ENCODE results near the gene C1orf226.
"Not testable (repeated sequence)": the region's sequence is repeated elsewhere in the genome, so short reads cannot be mapped to it uniquely, and the experiment has no call there.

The C1orf226 gene

DNA sequence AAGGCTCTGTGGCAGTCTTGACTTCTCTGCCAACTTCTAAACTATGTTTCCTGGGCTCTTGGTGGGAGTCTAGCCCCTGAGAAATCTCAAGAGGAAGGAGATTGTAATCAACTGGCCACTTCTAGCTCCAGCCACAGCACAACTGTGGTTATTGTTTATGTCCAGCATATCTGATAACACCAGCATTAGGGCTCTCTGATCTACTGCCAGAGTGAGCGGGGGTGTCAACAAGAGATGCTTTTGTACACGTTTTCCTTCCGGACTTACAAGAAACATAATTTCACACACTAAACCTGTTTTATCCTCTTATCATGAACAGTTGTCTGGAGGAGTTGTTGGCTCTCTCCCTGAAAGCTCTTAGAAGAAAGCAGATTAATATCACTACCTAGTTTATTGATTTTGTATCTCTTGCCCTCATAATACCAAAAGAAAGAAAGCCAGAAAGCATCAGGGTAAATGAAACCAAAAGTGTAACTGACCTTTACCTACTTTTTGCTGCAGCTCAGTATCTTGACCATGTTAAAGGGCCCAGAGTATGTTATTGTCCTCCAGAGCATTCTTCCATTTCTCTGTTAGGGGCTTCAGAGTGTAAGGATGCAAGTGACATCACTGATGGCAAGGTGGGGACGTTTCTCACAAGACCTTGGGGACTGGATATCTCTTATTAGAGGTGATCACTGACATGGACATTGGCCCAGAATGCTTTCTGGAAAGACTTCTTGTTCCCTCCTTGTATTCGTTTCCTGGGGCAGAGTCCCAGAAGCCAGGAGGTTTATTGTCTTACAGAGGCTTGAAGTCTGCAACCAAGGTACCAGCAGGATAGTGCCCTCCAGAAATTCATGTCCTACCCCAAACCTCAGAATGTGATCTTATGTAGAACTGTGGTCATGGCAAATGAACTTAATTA is 40.0 kb downstream of the C1orf226 start:
- TF ChIP-seq ZFX (IDR thresholded peaks at IDR 0.05; ENCODE audit: borderline replicate concordance) = no peak
- TF ChIP-seq, protein P1, sequence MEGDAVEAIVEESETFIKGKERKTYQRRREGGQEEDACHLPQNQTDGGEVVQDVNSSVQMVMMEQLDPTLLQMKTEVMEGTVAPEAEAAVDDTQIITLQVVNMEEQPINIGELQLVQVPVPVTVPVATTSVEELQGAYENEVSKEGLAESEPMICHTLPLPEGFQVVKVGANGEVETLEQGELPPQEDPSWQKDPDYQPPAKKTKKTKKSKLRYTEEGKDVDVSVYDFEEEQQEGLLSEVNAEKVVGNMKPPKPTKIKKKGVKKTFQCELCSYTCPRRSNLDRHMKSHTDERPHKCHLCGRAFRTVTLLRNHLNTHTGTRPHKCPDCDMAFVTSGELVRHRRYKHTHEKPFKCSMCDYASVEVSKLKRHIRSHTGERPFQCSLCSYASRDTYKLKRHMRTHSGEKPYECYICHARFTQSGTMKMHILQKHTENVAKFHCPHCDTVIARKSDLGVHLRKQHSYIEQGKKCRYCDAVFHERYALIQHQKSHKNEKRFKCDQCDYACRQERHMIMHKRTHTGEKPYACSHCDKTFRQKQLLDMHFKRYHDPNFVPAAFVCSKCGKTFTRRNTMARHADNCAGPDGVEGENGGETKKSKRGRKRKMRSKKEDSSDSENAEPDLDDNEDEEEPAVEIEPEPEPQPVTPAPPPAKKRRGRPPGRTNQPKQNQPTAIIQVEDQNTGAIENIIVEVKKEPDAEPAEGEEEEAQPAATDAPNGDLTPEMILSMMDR (IDR thresholded peaks at IDR 0.05) = no peak
- no peak overlapping the region for H3K27ac ChIP-seq

DNA sequence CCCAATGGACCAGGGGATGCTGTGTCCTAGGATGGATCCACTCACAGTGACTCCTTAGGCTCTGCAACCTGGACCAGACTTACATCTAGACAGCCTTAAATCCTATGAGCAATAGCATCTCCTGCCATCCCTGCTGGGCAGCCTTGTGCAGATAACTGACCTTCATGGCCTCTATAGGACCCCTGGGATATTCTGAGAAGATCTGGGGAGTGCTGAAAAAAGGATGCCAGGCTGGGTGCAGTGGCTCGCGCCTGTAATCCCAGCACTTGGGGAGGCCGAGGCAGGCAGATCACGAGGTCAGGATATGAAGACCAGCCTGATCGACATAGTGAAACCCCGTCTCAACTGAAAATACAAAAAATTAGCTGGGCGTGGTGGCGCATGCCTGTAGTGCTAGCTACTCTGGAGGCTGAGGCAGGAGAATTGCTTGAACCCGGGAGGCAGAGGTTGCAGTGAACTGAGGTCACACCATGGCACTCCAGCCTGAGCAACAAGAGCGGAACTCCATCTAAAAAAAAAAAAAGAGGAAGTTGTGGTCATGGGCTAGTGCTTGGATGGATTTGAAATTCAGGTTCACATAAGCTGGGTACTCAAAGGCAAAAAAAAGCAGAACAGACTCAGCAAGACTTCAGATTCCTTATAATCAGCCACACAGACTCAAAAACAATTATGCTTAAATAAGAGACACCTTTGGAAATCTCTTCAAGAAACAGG is 41.3 kb downstream of the C1orf226 start:
- TF ChIP-seq, protein P1 (IDR thresholded peaks at IDR 0.05) = no peak
- H3K27ac ChIP-seq = no peak overlapping the region

DNA sequence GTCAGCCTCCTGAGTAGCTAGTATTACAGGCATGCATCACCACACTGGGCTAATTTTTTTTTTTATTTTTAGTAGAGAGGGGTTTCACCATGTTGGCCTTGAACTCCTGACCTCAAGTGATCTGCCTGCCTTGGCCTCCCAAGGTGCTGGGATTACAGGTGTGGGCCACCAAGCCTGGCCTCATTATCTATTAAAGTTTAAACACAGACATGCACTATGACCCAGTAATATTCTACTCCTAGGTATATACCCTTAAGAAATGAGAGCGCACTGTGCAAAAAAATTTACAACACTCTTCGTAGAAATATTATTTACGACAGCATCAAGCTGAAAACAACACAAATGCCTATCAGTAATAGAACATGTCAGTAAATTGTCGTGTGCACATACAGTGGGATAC is 49.1 kb downstream of the C1orf226 start:
- no peak overlapping the region for H3K27ac ChIP-seq
- TF ChIP-seq, protein P1 (IDR thresholded peaks at IDR 0.05) = no peak
- no peak for TF ChIP-seq ZFX (IDR thresholded peaks at IDR 0.05; ENCODE audit: borderline replicate concordance)

DNA sequence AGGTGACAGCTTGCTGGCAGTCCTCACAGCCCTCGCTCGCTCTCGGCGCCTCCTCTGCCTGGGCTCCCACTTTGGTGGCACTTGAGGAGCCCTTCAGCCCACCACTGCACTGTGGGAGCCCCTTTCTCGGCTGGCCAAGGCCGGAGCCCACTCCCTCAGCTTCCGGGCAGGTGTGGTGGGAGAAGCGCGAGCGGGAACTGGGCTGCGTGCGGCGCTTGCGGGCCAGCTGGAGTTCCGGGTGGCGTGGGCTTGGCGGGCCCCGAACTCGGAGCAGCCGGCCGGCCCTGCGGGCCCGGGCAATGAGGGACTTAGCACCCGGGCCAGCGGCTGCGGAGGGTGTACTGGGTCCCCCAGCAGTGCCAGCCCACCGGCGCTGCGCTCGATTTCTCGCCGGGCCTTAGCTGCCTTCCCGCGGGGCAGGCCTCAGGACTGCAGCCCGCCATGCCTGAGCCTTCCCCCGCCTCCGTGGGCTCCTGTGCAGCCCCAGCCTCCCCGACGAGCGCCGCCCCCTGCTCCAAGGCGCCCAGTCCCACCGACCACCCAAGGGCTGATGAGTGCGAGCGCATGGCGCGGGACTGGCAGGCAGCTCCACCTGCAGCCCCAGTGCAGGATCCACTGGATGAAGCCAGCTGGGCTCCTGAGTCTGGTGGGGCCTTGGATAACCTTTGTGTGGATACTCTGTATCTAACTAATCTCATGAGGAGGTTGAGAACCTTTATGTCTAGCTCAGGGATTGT is 51.6 kb downstream of the C1orf226 start:
- H3K27ac ChIP-seq = not testable (repeated sequence)

Data from 22Rv1 (cell line).